ENCODE results near the gene MAP2K7.

Gene MAP2K7

GRCh38 chr19:7920519-7921301 is 17.0 kb downstream of the MAP2K7 start:
- TF ChIP-seq CTCF (IDR thresholded peaks at IDR 0.05), result no peak

GRCh38 chr19:7921302-7921966 is 17.8 kb downstream of the MAP2K7 start:
- no peak for TF ChIP-seq CTCF (IDR thresholded peaks at IDR 0.05)

GRCh38 chr19:7921967-7922835 is 18.5 kb downstream of the MAP2K7 start:
- TF ChIP-seq CTCF (IDR thresholded peaks at IDR 0.05), result no peak

- TF ChIP-seq CTCF (IDR thresholded peaks at IDR 0.05), result no peak
Observed at GRCh38 chr19:7922836-7923195, 19.1 kb downstream of the MAP2K7 start.

GRCh38 chr19:7923295-7924191 is 19.9 kb downstream of the MAP2K7 start:
- no peak for TF ChIP-seq CTCF (IDR thresholded peaks at IDR 0.05)

GRCh38 chr19:7924241-7924640 is 20.6 kb downstream of the MAP2K7 start:
- TF ChIP-seq CTCF (IDR thresholded peaks at IDR 0.05), result no peak

Data from LNCAP (cell line).